Thyroid gland (tissue), 4 donors: Measurements from ENCODE around the gene CNDP1. TPM values are rescaled to one million over a fixed set of nuclear protein-coding genes. Genes with fewer than 3 reads are reported as not detected.

Experiments
- DNase-seq, 2 donors: peaks; one replicate each; pipeline ENCODE4 v3.0.0-alpha.2; 2019
- H3K27ac ChIP-seq, 3 donors: fragments of 200-600 bp; sonication (generic); 1 replicate in 2 of 3; 2 replicates in 1 of 3; pipeline ENCODE4 v1.5.1; 2016 to 2019; ENCODE audit warnings: mild to moderate bottlenecking in 1 of 3, moderate library complexity in 1 of 3
- H3K27me3 ChIP-seq: fragments of 200-600 bp; sonication (generic); one replicate; pipeline ENCODE4 v1.5.1; 2019
- H3K36me3 ChIP-seq, 2 donors: fragments of 200-600 bp; sonication (generic); one replicate each; pipeline ENCODE4 v1.5.1; 2016 to 2019
- H3K4me1 ChIP-seq, 2 donors: fragments of 200-600 bp; sonication (generic); one replicate each; pipeline ENCODE4 v1.5.1; 2017 to 2019
- H3K4me3 ChIP-seq, 3 donors: fragments of 200-600 bp; sonication (generic); replicated peaks in 1 of 3; 1 replicate in 2 of 3; 2 replicates in 1 of 3; pipeline ENCODE4 v1.5.1; 2016; ENCODE audit warnings: mild to moderate bottlenecking in 1 of 3
- H3K9me3 ChIP-seq: fragments of 200-600 bp; sonication (generic); one replicate; pipeline ENCODE4 v1.5.1; 2017
- CTCF ChIP-seq, 6 experiments: fragments of 200-600 bp in 3 of 6; fragments of 450-650 bp in 3 of 6; sonication (generic) in 3 of 6; IDR thresholded peaks; one replicate each; pipeline ENCODE4 v1.5.1; 2016 to 2019; ENCODE audit warnings: antibody characterized with exemption in 6 of 6, mild to moderate bottlenecking in 2 of 6, inconsistent platforms in 1 of 6, moderate library complexity in 1 of 6
- POLR2A ChIP-seq, 2 donors: fragments of 450-650 bp; IDR thresholded peaks; one replicate each; pipeline ENCODE4 v1.6.1; 2017; ENCODE audit warnings: antibody characterized with exemption in 2 of 2, mild to moderate bottlenecking in 2 of 2, moderate library complexity in 1 of 2
- WGBS, 2 donors: methylation state at CpG; one replicate each; pipeline ENCODE4 v1.1.5; 2017; 5-methylcytosine and 5-hydroxymethylcytosine counted together
- intact Hi-C: fragments of 100-400 bp; cut with DNase I; formaldehyde crosslinking; loops from one replicate; pipeline ENCODE4 v1.15.1; 2023
- total RNA-seq, 4 donors: library from RNA; depleted of rRNA; stranded (reverse); fragments of >200 nt; gene quantifications; one replicate each; pipeline ENCODE4 v1.2.3, GENCODE V29; 2016

Gene CNDP1
- total RNA-seq, 4 donors from 2014 or later, result 0.25 to 1.0 TPM; not detected in 2

GRCh38 chr18:74577019-74577418 is 42.7 kb downstream of the CNDP1 start:
- 70 to 73% methylated on average over 5 of the region's 5 CpGs for WGBS, 2 donors
- Histone ChIP-seq H3K4me1 (no peaks in the 10 kb centered on the region), H3K27ac (no peak overlapping the region), H3K36me3 (no peaks in the 10 kb centered on the region), H3K4me3 (no peak overlapping the region), H3K27me3 (no peaks in the 10 kb centered on the region), H3K9me3 (no peaks in the 10 kb centered on the region)
- intact Hi-C loops, result no loop called here
- TF ChIP-seq CTCF (IDR thresholded peaks at IDR 0.05) (no peak), POLR2A (IDR thresholded peaks at IDR 0.05) (no peak)
- DNase-seq, result no peak

GRCh38 chr18:74579496-74580065 is 45.3 kb downstream of the CNDP1 start:
- Histone ChIP-seq H3K27me3 (no peaks in the 10 kb centered on the region), H3K4me1 (no peaks in the 10 kb centered on the region), H3K9me3 (no peaks in the 10 kb centered on the region), H3K4me3 (no peak overlapping the region), H3K36me3 (no peaks in the 10 kb centered on the region), H3K27ac (no peak overlapping the region)
- intact Hi-C loops, result no loop called here
- no peak for DNase-seq
- TF ChIP-seq CTCF (IDR thresholded peaks at IDR 0.05), result no peak
- no peak for TF ChIP-seq POLR2A (IDR thresholded peaks at IDR 0.05)
- 28 to 41% methylated on average over 8 of the region's 8 CpGs for WGBS, 2 donors

GRCh38 chr18:74582642-74583041 is 48.3 kb downstream of the CNDP1 start:
- intact Hi-C loops, result no loop called here
- WGBS, 2 donors, result 77 to 84% methylated on average over 6 of the region's 6 CpGs
- H3K36me3 ChIP-seq, result no peaks in the 10 kb centered on the region
- DNase-seq, result no peak
- H3K4me3 ChIP-seq, result no peak overlapping the region
- no peaks in the 10 kb centered on the region for H3K27me3 ChIP-seq
- H3K27ac ChIP-seq, result no peak overlapping the region
- TF ChIP-seq POLR2A (IDR thresholded peaks at IDR 0.05) (no peak), CTCF (IDR thresholded peaks at IDR 0.05) (no peak)
- H3K4me1 ChIP-seq, result no peaks in the 10 kb centered on the region
- H3K9me3 ChIP-seq, result no peaks in the 10 kb centered on the region

- intact Hi-C loops, result no loop called here
- Histone ChIP-seq H3K4me1 (no peaks in the 10 kb centered on the region), H3K27me3 (no peaks in the 10 kb centered on the region), H3K9me3 (no peaks in the 10 kb centered on the region), H3K27ac (no peak overlapping the region), H3K4me3 (no peak overlapping the region), H3K36me3 (no peaks in the 10 kb centered on the region)
- 75 to 82% methylated on average over 8 of the region's 8 CpGs for WGBS, 2 donors
- TF ChIP-seq POLR2A (IDR thresholded peaks at IDR 0.05) (no peak), CTCF (IDR thresholded peaks at IDR 0.05) (no peak)
- DNase-seq, result no peak
These were observed 53.1 kb downstream of the CNDP1 start for GRCh38 chr18:74587441-74587840.

- Histone ChIP-seq H3K27me3 (no peaks in the 10 kb centered on the region), H3K4me3 (no peak overlapping the region), H3K4me1 (no peaks in the 10 kb centered on the region), H3K36me3 (peaks cover 0 to 3% of the 10 kb centered on the region in 2 donors), H3K27ac (no peak overlapping the region), H3K9me3 (no peaks in the 10 kb centered on the region)
- 65 to 67% methylated on average over 5 to 6 of the region's 6 CpGs for WGBS, 2 donors
- TF ChIP-seq CTCF (IDR thresholded peaks at IDR 0.05), result no peak
- TF ChIP-seq POLR2A (IDR thresholded peaks at IDR 0.05), result no peak
- DNase-seq, result no peak
- intact Hi-C loops, result no loop called here
These were observed 54.7 kb downstream of the CNDP1 start for GRCh38 chr18:74589021-74589420.
